ENCODE measurements around the gene CCDC27. TPM values are rescaled to one million over a fixed set of nuclear protein-coding genes. Genes with fewer than 3 reads are reported as not detected.

CCDC27 gene
- total RNA-seq, 1 experiment from 2014 or later, result not detected

DNA sequence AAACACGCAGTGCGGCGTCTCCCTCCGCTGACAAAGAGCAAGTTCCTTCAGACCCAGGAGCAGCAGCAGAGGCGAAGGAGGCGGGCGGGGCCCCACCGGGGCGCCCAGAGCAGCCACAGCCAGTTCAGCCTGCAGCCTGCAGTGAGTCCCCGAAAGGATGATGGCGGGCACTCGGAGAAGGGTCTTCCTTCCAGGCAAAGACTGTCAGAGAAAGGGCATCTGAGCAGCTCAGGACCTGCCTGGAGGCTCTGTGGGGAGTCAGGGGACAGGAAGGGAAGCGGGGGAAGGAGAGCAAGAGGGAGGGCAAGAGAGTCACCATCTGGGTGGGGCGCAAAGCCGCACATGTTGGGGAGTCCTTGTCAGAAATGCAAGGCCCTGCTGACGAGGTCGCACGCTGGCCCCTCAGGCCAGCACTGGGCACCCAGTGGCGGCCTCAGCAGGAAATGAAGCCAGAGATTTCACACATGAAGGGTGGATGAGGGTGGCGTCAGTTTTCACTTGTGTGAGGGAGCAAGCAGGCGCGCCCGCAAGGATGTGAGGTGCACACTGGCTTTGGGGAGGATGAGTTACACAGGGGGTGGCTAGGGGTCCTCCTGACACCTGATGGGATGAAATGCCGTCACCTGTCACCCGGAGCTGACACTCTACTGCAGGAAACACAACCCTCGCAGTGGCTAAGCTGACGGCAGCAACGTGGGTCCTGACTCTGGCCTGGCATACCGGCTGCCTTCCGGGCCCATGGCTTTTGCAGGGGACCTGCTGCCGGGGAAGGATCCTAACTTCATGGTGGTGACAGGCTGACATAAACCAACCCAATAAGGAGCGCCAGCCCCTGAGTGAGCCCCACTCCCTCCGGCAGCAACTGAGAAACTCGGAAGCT lies 37.4 kb downstream of the CCDC27 start:
- Histone ChIP-seq H3K36me3 (ENCODE audit: low read depth, low read length) (peaks cover 31% of the 10 kb centered on the region), H3K79me2 (ENCODE audit: low read length) (peaks cover 76% of the 10 kb centered on the region), H3K27me3 (ENCODE audit: low read length) (no peaks in the 10 kb centered on the region), H3K9me2 (replicated peaks; ENCODE audit: low read length) (no peaks in the 10 kb centered on the region), H3K4me3 (ENCODE audit: low read length) (no peak overlapping the region), H3K27ac (ENCODE audit: low read length) (no peak overlapping the region), H3F3A (ENCODE audit: low read length, unreplicated experiment) (no peaks in the 10 kb centered on the region), H3K9me3 (ENCODE audit: low read length) (no peaks in the 10 kb centered on the region), H4K20me1 (ENCODE audit: low read length) (peaks cover 31% of the 10 kb centered on the region), H3K9ac (ENCODE audit: low read length) (no peak overlapping the region), H3K4me2 (ENCODE audit: low read length) (no peak overlapping the region), H2AFZ (ENCODE audit: low read length) (no peak overlapping the region), H3K4me1 (ENCODE audit: insufficient read depth, low read length) (peaks cover 15% of the 10 kb centered on the region)
- intact Hi-C loops (cut with micrococcal nuclease), result no loop called here
- CTCF ChIA-PET, result no interaction called here
- ATAC-seq (no peak), DNase-seq (no peak)
- TF ChIP-seq EZH2 (IDR thresholded peaks at IDR 0.05; ENCODE audit: low read length, unreplicated experiment) (no peak), EZH2phosphoT487 (IDR thresholded peaks at IDR 0.05; ENCODE audit: borderline replicate concordance, low read length) (no peak)
- TF ChIP-seq, protein P1, sequence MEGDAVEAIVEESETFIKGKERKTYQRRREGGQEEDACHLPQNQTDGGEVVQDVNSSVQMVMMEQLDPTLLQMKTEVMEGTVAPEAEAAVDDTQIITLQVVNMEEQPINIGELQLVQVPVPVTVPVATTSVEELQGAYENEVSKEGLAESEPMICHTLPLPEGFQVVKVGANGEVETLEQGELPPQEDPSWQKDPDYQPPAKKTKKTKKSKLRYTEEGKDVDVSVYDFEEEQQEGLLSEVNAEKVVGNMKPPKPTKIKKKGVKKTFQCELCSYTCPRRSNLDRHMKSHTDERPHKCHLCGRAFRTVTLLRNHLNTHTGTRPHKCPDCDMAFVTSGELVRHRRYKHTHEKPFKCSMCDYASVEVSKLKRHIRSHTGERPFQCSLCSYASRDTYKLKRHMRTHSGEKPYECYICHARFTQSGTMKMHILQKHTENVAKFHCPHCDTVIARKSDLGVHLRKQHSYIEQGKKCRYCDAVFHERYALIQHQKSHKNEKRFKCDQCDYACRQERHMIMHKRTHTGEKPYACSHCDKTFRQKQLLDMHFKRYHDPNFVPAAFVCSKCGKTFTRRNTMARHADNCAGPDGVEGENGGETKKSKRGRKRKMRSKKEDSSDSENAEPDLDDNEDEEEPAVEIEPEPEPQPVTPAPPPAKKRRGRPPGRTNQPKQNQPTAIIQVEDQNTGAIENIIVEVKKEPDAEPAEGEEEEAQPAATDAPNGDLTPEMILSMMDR (conservative IDR thresholded peaks at IDR 0.05; ENCODE audit: low read depth, low read length), result no peak
- POLR2A ChIA-PET (ENCODE audit: unreplicated experiment), result no interaction called here
- BruUV-seq (replicated peaks), result no TSS peak

GRCh38 chr1:3790500-3790923 lies 38.3 kb downstream of the CCDC27 start:
- no TSS peak for BruUV-seq (replicated peaks)
- POLR2A ChIA-PET (ENCODE audit: unreplicated experiment), result no interaction called here
- Histone ChIP-seq H4K20me1 (ENCODE audit: low read length) (peaks cover 31% of the 10 kb centered on the region), H2AFZ (ENCODE audit: low read length) (no peak overlapping the region), H3K27ac (ENCODE audit: low read length) (no peak overlapping the region), H3K4me3 (ENCODE audit: low read length) (no peak overlapping the region), H3K9me2 (replicated peaks; ENCODE audit: low read length) (no peaks in the 10 kb centered on the region), H3F3A (ENCODE audit: low read length, unreplicated experiment) (no peaks in the 10 kb centered on the region), H3K9me3 (ENCODE audit: low read length) (no peaks in the 10 kb centered on the region), H3K4me2 (ENCODE audit: low read length) (no peak overlapping the region), H3K79me2 (ENCODE audit: low read length) (peaks cover 84% of the 10 kb centered on the region), H3K4me1 (ENCODE audit: insufficient read depth, low read length) (peaks cover 22% of the 10 kb centered on the region), H3K9ac (ENCODE audit: low read length) (no peak overlapping the region), H3K27me3 (ENCODE audit: low read length) (no peaks in the 10 kb centered on the region), H3K36me3 (ENCODE audit: low read depth, low read length) (peaks cover 24% of the 10 kb centered on the region; the same call in 1 of the 2 replicates)
- CTCF ChIA-PET, result no interaction called here
- TF ChIP-seq, protein P1 (conservative IDR thresholded peaks at IDR 0.05; ENCODE audit: low read depth, low read length), result no peak
- no peak for TF ChIP-seq EZH2 (IDR thresholded peaks at IDR 0.05; ENCODE audit: low read length, unreplicated experiment)
- TF ChIP-seq EZH2phosphoT487 (IDR thresholded peaks at IDR 0.05; ENCODE audit: borderline replicate concordance, low read length), result no peak
- ATAC-seq, result no peak
- DNase-seq, result no peak
- intact Hi-C loops (cut with micrococcal nuclease), result no loop called here

DNA sequence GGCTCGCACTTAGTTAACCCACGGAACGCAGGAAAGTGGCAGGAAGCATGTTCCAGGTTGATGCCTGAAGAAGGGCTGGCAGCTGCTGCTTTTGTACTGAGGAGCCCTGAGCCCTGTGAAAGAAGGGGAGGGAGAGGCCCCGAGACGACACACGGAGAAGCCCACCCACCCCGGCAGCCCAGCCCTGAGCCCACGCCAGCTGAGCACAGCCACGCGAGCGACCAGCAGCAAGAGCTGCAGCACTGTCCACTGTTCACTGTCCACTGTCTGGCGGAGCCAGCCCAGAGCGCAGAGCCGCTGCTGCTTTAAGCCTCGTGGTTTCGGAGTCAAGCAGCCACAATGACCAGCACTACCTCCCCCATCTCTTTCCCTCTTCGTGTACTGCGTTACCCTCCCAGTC lies 38.7 kb downstream of the CCDC27 start:
- H3K9me3 ChIP-seq (ENCODE audit: low read length), result no peaks in the 10 kb centered on the region
- ChIA-PET POLR2A (ENCODE audit: unreplicated experiment) (no interaction called here), CTCF (no interaction called here)
- H3K36me3 ChIP-seq (ENCODE audit: low read depth, low read length), result peaks cover 22% of the 10 kb centered on the region; the same call in 1 of the 2 replicates
- H2AFZ ChIP-seq (ENCODE audit: low read length), result no peak overlapping the region
- H3K9me2 ChIP-seq (replicated peaks; ENCODE audit: low read length), result no peaks in the 10 kb centered on the region
- H3K27ac ChIP-seq (ENCODE audit: low read length), result no peak overlapping the region
- no peaks in the 10 kb centered on the region for H3K27me3 ChIP-seq (ENCODE audit: low read length)
- H4K20me1 ChIP-seq (ENCODE audit: low read length), result peaks cover 31% of the 10 kb centered on the region
- no peak overlapping the region for H3K4me3 ChIP-seq (ENCODE audit: low read length)
- TF ChIP-seq, protein P1 (conservative IDR thresholded peaks at IDR 0.05; ENCODE audit: low read depth, low read length), result no peak
- TF ChIP-seq EZH2phosphoT487 (IDR thresholded peaks at IDR 0.05; ENCODE audit: borderline replicate concordance, low read length) (no peak), EZH2 (IDR thresholded peaks at IDR 0.05; ENCODE audit: low read length, unreplicated experiment) (no peak)
- DNase-seq (no peak), ATAC-seq (no peak)
- no TSS peak for BruUV-seq (replicated peaks)
- no peaks in the 10 kb centered on the region for H3F3A ChIP-seq (ENCODE audit: low read length, unreplicated experiment)
- peaks cover 22% of the 10 kb centered on the region for H3K4me1 ChIP-seq (ENCODE audit: insufficient read depth, low read length)
- H3K79me2 ChIP-seq (ENCODE audit: low read length), result peaks cover 89% of the 10 kb centered on the region
- intact Hi-C loops (cut with micrococcal nuclease), result no loop called here
- H3K4me2 ChIP-seq (ENCODE audit: low read length), result no peak overlapping the region
- H3K9ac ChIP-seq (ENCODE audit: low read length), result no peak overlapping the region
